Glomerular visceral epithelial cell (primary cell): ENCODE results near the gene TIPRL.
A peak's percentile ranks its signal among the peaks of the same experiment; 100 is the strongest.

Experiments
- DNase-seq: peaks from one replicate; pipeline ENCODE4 v3.0.0-alpha.2; 2016; ENCODE audit errors: extremely low spot score

TIPRL gene

DNA sequence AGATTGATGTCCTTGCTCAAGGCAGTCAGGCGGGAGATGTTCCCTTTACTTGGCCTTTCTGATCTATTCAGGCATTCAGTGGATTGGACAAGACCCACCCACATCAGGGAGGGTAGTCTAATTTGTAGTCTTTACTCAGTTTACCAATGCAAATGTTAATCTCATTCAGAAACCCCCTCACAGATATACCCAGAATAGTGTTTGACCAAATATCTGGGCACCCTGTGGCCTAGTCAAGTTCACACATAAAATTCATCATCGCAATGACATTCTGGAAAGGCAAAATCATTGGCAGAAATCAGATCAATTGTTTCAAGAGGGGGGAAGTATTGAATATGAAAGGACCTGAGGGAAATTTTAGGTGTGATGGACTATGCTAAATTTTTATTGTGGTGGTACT, 34.6 kb downstream of the TIPRL start:
- DNase-seq: no peak

DNA sequence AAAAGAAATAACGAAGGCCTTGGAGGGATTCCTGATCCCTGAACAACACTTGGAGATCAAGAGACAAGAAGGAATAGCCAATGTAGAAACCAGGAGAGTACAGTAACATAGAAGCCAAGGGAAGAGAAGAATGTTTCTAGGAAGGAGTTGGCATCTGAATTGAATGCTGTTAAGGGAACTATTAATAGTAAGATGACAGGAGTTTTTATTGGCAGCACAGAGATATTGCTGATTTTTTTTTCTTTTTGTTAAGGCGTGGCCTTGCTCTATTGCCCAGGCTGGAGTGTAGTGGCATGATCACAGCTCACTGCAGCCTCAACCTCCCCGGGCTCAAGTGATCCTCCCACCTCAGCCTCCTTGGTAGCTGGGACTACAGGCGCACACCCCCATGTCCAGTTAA, 37.4 kb downstream of the TIPRL start:
- DNase-seq: no peak

- DNase-seq: no peak
Observed at GRCh38 chr1:168217664-168218063, 38.9 kb downstream of the TIPRL start.

DNA sequence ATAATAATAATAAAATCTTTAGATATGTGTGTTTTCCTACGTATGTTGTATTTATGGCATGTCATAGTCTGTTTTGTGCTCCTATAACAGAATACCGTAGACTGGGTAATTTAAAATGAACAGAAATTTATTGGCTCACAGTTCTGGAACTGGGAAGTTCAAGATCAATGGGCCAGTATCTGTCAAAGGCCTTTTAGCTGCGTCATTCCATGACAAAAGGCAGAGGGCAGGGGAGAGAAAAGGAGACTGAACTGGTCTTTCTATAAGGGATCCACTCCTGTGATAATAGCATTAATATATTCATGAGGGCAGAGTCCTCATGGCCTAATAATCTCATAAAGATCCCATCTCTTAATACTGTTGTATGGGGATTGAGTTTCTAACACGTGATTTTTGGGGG, 39.9 kb downstream of the TIPRL start:
- no peak for DNase-seq

DNA sequence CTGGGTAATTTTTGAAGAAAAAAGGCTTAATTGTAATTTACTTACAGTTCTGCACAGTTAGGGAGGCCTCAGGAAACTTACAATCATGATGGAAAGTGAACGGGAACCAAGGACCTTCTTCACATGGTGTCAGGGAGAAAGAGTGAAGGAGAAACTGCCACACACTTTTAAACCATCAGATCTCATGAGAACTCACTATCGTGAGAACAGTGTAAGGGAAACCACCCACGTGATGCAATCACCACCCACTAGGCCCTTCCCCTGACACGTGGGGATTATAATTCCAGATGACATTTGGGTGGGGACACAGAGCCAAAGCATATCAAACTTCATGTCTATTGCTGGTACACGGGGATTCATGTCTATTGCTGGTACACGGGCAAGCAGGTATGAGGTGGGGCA, 41.7 kb downstream of the TIPRL start:
- DNase-seq: no peak

DNA sequence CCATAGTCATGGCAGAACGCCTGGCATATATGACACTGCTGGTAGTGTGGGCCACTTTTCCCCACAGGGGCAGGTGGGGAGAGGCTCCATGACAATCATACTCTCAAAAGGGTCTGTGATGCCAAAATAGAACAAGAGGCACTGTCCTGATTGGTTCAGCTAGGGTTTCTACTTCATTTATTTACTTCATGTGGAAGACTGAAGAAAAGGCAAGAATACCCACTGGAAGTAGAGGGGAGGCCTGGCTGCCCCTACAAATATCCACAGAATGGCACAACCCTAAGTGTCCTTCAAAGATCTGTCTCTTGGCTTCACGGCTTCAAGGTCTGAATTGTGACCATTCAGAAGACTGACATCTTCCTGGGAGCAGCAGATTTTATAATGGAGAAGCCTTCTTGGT, 42.5 kb downstream of the TIPRL start:
- DNase-seq: no peak

DNA sequence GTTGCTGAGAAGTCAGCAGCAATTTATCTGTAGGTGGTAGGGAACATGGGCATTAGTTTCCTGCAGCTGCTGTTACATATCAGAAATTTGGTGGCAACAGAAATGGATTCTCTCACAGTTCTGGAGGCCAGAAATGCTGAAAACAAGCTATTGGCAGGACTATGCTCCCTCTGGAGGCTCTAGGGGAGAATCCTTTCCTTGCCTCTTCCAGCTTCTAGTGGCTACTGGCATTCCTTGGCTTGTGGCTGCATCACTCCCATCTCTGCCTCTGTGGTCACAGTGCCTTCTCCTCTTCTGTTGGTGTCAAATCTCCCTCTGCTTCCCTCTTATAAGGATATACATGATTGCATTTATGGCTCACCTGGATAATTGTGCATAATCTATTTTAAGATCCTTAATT, 44.5 kb downstream of the TIPRL start:
- no peak for DNase-seq

DNA sequence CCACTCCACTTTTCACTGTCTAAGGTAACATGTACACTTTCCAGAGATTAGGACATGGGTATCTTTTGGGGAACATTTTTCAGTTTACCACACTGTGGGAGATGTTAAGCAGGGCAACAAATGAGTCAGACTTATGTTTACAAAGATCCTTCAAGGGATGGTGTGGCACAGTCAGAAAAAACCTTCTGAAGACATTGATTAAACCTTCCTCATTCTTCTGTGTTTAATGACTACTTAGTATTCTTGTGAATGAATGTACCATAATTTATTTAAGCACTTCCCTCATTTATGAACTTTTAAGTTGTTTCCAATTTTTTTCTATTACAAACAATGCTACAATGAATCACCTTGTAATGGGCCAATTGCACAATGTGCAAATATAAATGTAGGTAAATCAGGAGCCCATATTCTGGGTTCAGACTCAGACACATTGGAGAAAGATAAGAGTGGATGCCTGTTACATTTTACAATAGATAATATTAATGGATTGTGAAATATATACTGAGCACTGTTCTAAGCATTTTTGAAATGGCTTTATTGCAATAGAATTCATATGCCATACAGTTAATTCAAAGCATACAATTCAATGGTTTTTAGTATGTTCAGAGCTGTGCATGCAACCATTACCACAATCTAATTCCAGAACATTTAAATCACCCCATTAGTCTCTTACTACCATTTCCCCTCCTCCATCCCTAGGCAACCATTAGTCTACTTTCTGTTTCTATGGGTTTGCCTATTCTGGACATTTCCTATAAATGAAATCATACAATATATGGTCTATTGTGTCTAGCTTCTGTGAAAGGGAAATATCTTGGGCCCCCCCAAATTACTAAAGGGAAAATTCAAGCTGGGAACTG, 45.1 kb downstream of the TIPRL start:
- peak; percentile 19 for DNase-seq

DNA sequence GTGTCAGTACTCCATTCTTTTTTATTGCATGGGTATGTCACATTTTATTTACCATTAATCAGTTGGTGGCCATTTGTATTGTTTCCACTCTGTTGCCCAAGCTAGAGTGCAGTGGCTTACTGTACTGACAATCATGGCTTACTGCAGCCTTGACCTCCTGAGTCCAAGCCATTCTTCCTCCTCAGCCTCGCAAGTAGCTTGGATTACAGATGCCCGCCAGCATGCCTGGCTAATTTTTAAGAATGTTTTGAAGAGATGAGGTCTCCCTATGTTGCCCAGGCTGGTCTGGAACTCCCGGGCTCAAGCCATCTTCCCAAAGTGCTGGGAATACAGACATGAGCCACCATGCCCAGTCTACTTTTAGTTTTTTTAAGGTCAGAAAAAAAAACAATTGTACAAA, 46.2 kb downstream of the TIPRL start:
- DNase-seq: peak; percentile 18

DNA sequence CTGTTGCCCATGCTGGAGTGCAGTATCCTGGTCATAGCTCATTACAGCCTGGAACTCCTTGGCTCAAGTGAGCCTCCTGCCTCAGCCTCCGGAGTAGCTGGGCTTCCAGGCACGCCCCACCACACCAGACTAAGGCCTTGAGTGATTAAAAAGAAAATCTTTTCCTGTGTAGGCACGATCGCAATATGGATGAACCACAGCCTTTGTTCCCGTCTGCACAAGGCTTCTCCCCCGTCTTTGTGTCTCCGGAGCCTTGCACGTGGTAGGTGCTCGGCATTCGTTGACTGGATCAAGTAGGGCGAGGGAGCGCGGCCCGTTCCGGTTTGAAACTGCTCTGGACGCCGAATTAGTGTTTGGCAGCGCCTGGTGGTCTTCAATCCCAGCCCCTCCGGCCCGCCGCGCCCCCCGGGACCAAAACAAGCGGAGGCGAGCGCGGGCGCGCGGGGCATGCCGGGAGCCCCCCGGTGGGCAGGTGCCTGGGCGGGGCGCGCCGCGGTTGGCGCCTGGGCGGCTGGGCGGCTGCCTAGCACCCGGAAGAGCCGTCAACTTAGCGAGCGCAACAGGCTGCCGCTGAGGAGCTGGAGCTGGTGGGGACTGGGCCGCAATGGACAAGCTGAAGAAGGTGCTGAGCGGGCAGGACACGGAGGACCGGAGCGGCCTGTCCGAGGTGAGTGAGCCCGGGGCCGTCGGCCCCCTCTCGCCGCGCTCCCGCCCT, 46.9 kb downstream of the TIPRL start, which contains the start of gene SFT2D2:
SFT2D2 (plus strand) TSS at position 529 of the 715 bp plus-strand sequence; CDS start at position 605, 76 bp downstream.
- DNase-seq: peak; percentile 84

GRCh38 chr1:168227620-168228019, 48.9 kb downstream of the TIPRL start:
- DNase-seq: peak; percentile 18

DNA sequence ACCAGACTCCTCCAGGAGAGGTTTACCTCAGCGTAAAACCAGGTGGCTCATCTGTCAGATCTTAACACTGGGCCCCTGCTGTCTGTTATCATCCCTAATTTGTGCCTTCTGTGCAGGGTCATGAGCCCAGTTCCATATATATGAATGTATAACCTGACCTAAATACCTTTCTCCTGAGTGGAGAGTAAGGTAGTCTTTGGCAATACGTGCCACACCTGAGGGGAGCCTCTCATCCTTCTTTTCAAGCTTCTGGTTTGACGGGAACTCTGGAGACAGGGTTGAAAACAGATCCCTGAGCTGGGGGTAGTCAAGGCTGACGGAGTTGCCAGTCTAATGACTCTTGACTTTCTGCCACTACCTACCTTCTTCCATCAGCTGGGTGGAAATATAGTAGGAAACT, 51.1 kb downstream of the TIPRL start:
- no peak for DNase-seq

DNA sequence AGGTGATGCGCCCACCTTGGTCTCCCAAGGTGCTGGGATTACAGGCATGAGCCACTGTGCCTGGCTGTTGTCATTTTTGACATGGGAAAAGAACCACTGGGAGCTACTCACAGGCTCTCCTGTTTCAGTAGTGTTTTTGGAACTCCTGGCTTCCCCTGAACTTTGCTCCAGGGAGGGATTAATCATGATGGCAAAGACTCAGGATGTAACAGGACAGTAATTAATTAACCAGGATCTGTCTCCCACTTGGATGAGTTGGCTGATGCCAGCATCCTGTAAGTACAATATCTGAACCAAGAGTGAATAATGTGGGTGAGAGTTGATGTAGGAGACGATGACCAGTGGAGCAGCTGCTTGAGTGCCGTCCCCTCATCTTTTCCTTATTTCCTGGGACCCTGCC, 51.9 kb downstream of the TIPRL start:
- DNase-seq: peak; percentile 78

- DNase-seq: peak; percentile 45
Observed at GRCh38 chr1:168234846-168235547, 56.2 kb downstream of the TIPRL start.

DNA sequence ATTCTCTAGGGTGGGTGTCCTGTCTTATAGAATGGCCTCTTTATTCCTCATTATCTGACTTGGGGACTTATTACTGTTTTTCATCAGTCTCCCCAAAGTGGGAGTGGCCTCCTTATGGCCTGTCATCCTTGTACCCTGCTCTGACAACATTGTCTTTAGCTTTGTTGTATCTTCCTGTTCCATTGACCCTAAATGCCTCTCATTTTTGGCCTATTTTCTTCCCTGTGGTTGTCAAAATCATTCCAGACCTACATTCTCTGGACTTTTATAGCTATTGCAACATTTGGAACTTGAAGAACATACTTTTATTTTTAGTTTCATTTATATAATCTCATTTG, 56.8 kb downstream of the TIPRL start:
- no peak for DNase-seq

DNA sequence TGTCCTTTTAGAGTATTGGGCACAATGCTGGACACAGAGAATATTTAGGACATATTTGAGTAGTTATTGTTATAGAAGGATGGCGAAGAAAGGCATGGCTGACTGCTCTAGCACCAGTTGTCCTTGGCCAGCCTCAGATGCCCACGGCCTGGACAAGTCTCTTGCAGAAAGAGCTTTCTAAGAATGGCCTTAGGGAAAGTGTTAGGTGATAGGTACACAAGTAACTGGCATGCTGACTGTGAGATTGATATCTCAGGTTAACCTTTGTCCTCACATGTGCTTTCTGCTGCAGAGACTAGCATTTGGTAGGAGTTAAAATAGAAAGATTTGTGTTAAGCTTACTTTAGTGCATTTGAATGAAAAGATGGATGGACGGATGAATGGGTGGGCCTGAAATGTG, 57.2 kb downstream of the TIPRL start:
- no peak for DNase-seq

DNA sequence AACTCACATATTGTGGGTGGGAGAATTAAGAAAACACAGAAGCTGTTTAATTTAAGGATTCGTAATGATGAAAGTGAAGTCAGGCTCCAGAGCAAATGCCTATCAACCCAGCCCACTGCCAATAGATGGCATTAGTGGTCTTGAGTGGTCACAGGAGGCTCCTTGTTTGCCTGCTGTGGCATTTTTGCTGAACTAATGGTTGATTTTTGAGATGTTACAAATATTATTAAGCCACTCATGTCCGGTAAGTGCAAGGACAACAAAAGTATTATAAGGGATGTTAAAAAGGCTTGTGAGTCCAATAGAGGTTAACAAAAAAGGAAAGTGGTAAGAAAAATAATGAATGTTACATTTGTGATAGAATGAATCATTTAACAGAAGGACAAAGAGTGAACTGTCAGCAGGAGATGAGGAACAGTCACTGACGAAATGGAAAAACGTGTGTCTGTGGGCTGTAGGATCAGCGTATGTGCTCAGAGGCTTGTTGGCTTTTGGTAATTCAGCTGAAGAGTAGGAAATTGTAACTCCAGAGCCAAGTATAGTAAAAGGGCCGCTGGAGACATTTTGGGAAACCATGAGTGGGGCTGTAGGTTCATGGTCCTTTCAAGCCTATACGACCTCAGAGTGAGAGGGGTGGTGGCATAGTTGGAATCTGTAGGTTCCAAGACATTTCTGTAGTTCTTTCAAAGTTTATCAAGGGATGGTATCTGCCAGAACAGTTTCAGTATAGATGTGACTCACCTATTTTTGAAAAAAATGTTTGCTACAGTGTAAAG, 58.3 kb downstream of the TIPRL start:
- no peak for DNase-seq

- no peak for DNase-seq
Observed at GRCh38 chr1:168243198-168243597, 64.4 kb downstream of the TIPRL start.

GRCh38 chr1:168243636-168244212, 65.0 kb downstream of the TIPRL start:
- DNase-seq: no peak

DNA sequence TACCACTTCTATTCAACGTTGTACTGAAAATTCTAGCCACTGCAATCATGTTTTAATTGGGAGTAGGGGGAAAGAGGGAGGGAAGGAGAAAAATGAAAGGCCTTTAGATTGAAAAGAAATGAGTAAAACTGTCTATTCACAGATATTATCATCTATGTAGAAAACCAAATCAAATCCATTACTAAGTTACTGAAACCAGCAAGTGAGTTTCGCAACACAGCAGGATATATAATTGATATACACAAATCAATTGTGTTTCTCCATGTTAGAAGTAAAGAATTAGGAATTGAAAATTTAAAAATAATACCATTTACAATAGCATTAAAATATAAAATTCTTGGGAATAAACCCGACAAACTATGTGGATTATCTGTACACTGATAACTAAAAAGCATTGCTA, 66.3 kb downstream of the TIPRL start:
- DNase-seq: no peak

DNA sequence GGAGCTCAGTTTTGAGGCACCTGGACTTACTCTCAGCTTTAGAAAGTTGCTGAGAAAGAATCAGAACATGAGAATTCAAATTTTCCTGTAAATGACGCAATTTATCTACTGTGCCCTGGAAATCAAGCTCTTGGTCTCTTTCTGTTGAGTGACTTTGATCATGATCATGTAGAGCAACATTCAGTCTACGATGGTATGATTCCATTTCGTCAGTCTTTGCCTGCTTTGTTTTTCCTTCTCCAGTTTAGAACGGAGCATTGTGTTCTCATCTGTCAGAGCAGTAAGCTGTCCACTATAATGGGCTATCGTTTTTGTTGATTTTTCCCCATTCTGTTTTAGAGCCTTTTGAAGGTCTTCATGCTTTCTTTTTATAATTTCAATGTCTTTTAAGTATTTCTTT, 67.7 kb downstream of the TIPRL start:
- DNase-seq: no peak
